ENCODE measurements around the gene MUC7.
"Not testable (repeated sequence)": the region's sequence is repeated elsewhere in the genome, so short reads cannot be mapped to it uniquely, and the experiment has no call there.

Gene MUC7

GRCh38 chr4:70471897-70472296, at the start of gene MUC7:
Gene MUC7 (plus strand): TSS chr4:70472197. CDS start chr4:70474022, 1,825 bp downstream.
- DNase-seq (ENCODE audit: low spot score) = no peak

DNA sequence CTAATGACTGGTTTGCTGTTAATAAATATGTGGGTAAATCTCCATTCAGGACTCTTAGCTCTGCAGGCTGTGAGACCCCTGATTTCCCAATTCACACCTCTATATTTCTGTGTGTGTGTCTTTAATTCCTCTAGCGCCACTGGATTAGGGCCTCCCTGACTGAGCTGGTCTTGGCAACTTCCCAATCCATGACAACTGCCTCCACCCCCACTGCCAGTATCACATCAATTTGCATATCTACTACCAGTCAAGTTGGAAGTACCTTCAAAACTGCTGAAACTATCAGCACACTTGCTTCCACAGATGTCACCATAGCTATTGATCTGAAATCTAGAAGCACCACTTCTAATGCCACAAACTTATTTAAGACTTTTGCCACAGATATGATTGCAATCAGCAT, 46.7 kb upstream of the MUC7 start:
- no peak for DNase-seq (ENCODE audit: low spot score)

GRCh38 chr4:70426789-70427188, 45.2 kb upstream of the MUC7 start:
- no peak for DNase-seq (ENCODE audit: low spot score)

GRCh38 chr4:70437197-70437596, 34.8 kb upstream of the MUC7 start:
- DNase-seq (ENCODE audit: low spot score) = no peak

DNA sequence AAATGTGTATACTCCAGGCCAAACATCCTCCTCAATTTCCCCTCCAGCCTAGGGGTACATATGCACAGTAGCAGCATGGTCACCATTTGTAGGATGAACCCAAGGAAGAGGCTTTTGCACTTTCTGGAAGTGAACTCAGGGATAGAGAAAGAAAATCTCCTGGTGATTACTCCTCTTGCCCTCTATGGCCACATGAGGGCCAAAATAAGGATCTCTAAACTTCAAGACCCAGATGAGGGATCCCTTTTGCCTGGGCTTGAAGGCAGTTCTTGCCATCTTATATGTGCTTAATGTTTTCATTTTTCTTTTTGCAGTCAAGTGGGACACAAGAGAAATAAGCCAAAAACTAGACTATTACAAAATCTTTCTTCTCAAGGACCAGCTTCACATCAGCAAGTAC, 29.5 kb upstream of the MUC7 start:
- DNase-seq (ENCODE audit: low spot score) = no peak

DNA sequence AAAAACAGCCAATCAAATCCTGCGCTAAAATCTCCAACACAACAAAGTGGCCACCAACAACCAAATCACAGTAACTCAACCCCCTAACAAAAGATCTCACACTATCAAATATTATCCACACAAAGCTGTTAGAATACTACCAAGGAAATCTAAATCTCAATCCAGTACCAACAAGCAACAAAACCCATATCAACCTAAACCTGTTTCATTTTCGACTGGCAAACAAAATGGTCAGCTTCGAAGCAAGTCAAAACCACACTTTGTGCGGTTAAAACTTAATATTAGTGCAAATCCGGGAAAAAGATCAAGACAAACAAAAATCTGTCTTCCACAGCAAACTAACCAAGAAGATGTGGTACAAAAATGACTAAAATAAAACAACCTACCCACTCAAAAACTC, 28.7 kb upstream of the MUC7 start:
- no peak for DNase-seq (ENCODE audit: low spot score)

- no peak for DNase-seq (ENCODE audit: low spot score)
Observed at GRCh38 chr4:70449220-70449619, 22.8 kb upstream of the MUC7 start.

DNA sequence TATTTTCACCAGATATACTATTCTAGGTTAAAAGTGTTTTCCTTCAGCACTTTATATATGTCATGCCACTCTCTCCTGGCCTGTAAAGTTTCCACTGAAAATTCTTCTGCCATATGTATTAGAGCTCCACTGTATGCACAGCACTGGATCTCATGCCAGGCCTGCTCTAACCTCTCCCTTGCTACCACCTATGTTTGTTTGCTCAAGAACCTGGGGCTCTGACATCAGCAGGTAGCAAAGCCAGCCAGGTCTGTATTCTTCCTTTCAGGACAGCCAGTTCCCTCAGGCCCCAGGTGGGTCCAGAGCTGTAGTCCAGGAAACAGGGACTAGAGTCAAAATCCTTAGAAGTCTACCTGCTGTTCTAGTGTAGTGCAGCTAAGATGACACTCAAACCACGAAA, 19.1 kb upstream of the MUC7 start:
- no peak for DNase-seq (ENCODE audit: low spot score)

DNA sequence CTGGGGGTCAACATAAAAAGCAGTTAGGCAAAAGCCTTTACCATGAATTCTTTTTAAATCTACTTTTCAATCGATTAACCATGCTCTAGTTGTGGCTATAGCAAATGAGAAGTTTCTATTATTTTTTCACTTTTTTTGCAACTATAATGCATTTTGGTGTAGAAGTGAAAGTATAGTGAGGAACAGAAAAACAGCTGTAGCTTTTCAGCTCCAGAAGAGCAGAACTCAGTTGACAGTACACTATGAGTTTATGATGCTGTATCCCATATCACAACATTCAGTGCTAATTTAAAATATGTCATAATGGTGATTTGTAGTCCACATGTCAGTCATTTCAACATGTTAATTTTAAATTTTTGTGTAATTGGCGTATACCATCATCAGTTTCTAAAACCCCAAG, 8.7 kb upstream of the MUC7 start:
- no peak for DNase-seq (ENCODE audit: low spot score)

- DNase-seq (ENCODE audit: low spot score) = no peak
Observed at GRCh38 chr4:70473679-70474078, 1.7 kb downstream of the MUC7 start.

DNA sequence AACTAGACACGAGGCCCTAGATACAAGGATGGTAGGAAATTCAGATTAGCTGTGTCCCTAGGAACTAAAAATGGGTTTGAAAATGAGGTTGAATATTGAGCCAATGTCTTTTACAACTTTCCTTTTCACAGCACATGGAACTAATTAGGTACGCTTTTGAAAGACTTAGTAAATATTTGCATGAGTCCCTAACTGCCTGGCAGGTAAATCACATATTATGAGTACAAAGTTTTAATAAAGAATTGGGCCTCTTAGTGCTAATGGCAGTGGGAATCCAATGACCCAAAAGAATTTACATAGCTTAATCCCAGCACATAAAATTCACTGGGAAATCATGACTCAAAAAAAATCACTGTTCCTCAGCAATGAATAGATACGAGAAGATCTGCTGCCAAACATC, 16.8 kb downstream of the MUC7 start:
- DNase-seq (ENCODE audit: low spot score) = no peak

DNA sequence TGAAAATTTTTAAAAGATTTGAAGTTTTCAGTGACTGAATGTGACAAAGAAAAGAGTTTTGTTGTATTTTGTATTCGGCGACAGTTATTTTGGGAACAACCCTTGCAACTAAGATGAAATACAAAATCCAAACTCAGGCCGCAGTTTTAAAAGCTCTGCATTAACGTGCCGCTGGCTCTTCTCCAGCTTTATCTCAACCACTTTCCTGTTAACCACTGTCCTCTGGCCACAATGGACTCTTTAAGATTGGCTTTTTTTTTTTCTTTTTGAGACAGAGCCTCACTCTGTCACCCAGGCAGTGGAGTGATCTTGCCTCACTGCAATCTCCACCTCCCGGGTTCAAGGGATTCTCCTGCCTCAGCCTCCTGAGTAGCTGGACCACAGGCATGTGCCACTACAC, 24.2 kb downstream of the MUC7 start:
- DNase-seq (ENCODE audit: low spot score) = no peak

GRCh38 chr4:70501838-70502237, 29.8 kb downstream of the MUC7 start:
- not testable (repeated sequence) for DNase-seq (ENCODE audit: low spot score)

DNA sequence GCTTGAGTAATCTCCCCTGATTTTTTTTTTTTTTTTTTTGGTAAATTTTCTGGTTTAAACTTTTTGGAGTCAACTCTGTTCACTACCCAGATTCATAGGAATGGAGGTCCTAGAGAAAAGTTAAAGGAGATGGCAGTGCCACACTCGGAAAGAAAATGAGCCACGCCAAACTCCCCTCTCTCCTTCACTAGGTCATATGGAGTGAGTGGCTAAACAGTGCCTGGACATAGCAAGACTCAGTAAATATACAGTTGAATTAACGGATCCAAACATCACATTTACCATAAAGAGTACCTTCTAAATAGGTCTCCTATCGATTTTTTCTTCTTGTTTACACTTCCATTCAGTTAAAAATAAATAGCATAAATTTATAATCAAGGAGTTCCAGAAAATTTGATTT, 32.7 kb downstream of the MUC7 start:
- no peak for DNase-seq (ENCODE audit: low spot score)

- peak; percentile 17 for DNase-seq (ENCODE audit: low spot score)
Observed at GRCh38 chr4:70505151-70505748, 33.3 kb downstream of the MUC7 start.

GRCh38 chr4:70508801-70509200, 36.8 kb downstream of the MUC7 start:
- DNase-seq (ENCODE audit: low spot score) = no peak

GRCh38 chr4:70511365-70511764, 39.4 kb downstream of the MUC7 start:
- DNase-seq (ENCODE audit: low spot score) = no peak

GRCh38 chr4:70515367-70516250, 43.6 kb downstream of the MUC7 start:
- no peak for DNase-seq (ENCODE audit: low spot score)

- DNase-seq (ENCODE audit: low spot score) = no peak
Observed at GRCh38 chr4:70518269-70518668, 46.3 kb downstream of the MUC7 start, which contains the start of gene AMTN. Gene AMTN (plus strand): TSS chr4:70518569. CDS start chr4:70518778, 209 bp downstream.

DNA sequence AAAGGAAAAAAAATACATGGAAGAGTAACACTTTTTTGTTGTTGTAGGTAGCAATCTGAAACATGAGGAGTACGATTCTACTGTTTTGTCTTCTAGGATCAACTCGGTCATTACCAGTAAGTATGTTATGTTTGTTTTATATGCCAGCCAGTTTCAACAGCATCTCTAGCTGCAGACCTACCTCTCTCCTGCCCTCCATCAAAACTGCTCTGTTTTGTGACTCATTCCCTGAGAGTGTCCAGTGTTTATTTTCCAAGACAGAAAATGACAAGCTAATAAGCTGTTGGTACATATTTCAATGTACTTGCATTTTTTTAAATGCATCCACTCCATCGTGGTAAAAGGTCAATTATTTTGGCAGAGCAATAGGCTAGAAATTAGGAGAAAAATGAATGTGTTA, 46.7 kb downstream of the MUC7 start:
- DNase-seq (ENCODE audit: low spot score) = no peak

DNA sequence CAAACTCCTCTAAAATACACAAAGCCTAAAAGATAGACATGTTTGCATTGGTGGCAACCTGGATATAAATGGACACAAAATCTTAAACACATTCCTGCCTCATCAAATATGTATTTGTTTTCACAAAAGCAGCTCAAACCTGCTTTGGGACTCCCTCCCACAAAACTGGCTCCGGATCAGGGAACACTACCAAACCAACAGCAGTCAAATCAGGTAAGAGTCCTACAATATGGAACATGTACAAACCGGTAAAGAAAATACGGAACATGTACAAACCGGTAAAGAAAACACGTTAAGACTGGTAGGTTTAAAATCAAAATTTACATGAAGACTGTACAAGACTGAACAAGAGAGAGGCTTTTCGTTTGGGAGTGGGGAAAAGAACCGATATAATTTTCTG, 50.6 kb downstream of the MUC7 start:
- no peak for DNase-seq (ENCODE audit: low spot score)

DNA sequence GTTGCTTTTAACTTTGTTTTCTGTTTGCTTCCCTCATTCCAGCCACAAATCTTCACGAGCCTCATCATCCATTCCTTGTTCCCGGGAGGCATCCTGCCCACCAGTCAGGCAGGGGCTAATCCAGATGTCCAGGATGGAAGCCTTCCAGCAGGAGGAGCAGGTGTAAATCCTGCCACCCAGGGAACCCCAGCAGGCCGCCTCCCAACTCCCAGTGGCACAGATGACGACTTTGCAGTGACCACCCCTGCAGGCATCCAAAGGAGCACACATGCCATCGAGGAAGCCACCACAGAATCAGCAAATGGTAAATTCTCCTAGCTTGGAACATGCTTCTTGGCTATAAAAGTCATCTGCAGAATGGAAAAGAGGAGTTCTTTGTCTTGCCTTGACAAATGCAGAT, 59.0 kb downstream of the MUC7 start:
- no peak for DNase-seq (ENCODE audit: low spot score)

DNA sequence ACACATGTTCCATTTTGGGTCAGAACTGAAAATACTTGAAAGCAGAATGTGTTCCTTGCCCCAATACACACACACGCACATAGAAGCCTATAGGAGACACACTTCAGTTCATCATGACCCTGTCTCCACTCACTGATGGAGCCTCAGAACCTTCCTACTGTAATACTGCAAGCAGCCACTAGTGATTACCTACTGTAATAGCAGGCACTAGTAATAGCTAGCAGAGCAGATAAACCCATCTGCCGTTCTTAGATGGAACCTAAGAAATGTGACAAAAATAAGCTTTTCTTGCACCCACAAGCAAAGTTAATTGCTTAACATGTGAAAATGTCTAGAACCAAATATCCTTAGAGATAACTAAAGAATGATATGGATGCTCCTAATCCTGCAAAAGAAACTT, 60.0 kb downstream of the MUC7 start:
- no peak for DNase-seq (ENCODE audit: low spot score)
